ENCODE results near the gene PPP1R14C.
"Not testable (repeated sequence)": the region's sequence is repeated elsewhere in the genome, so short reads cannot be mapped to it uniquely, and the experiment has no call there.

PPP1R14C gene

DNA sequence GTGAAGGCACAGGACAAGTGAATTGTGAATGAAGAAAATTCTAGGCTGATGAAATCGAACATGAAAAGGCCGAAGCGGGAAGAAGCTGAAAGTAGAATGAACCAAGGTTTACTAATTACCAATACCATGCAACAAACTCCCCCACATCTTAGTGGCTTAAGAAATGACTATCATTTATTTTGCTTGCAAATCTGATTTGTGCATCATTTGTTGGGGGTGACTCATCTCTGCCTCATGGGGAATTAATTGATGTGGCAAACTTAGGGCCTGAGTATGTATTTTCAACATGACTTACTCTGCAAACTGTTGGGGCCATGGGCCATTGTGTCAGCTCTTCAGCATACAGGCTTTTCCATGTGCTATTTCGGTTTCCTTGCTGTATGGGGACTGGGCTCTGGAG is 26.8 kb downstream of the PPP1R14C start:
- DNase-seq = peak; percentile 91

DNA sequence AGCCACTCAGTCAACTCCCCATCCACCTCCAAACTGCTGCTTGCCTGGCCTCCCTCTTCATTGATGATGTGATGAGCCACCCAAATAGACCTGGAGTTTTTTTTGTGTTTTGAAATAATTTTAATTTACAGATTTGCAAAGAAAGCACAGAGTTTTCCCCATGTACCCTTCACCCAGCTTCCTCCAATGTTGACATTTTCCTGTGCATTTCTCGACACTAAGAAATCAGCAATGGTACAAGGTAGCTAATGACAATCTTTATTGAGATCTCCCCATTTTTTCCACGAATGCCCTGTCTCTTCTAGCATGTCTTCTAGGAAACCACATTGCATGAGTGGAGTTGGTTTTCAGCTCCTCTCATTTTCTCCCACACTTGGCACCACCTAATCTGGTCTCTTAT is 30.1 kb downstream of the PPP1R14C start:
- DNase-seq = no peak

GRCh38 chr6:150175586-150176151 is 32.8 kb downstream of the PPP1R14C start:
- DNase-seq = no peak

DNA sequence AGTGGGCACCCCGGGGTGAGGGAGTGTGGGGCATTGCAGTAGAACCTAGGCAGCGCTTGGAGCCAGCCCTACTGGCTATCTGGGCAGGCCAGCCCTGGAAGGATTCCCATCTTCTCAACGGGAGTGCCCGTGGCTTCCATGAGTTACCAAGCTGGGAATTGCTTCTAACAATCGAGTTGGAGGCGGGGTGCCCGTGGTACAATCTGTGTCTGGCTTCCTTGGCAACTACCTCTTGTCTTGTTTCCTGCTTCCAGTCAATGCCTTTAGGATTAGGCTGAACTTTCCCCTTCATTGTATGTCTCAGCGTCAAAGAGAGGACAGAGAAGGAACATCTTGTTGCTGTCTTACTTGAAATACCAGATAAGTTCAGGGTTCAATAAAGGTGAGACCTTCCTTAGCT is 33.3 kb downstream of the PPP1R14C start:
- no peak for DNase-seq

- DNase-seq = no peak
These were observed 33.8 kb downstream of the PPP1R14C start for GRCh38 chr6:150176659-150177058.

- DNase-seq = no peak
These were observed 34.6 kb downstream of the PPP1R14C start for GRCh38 chr6:150177259-150177951.

- DNase-seq = peak; percentile 88
These were observed 35.2 kb downstream of the PPP1R14C start for GRCh38 chr6:150177952-150178520.

GRCh38 chr6:150179030-150179429 is 36.2 kb downstream of the PPP1R14C start:
- DNase-seq = no peak

DNA sequence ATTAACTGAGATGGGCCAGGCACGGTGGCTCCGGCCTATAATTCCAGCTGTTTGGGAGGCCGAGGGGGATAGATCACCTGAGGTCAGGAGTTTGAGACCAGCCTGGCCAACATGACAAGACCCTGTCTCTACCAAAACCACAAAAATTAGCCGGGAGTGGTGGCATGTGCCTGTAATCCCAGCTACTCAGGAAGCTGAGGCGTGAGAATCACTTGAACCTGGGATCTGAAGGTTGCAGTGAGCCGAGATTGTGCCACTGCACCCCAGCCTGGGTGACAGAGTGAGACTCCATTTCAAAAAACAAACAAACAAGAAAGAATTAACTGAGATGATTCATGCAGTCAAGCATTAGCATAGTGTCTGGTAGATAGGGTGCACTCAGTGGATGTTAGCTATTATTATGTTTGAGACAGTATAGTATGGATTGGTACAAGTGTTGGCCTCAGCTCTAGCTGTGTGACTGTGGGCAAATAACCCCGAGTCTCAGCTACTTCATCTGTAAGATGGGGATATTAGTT is 37.1 kb downstream of the PPP1R14C start:
- DNase-seq = not testable (repeated sequence)

- no peak for DNase-seq
These were observed 37.7 kb downstream of the PPP1R14C start for GRCh38 chr6:150180517-150180916.

DNA sequence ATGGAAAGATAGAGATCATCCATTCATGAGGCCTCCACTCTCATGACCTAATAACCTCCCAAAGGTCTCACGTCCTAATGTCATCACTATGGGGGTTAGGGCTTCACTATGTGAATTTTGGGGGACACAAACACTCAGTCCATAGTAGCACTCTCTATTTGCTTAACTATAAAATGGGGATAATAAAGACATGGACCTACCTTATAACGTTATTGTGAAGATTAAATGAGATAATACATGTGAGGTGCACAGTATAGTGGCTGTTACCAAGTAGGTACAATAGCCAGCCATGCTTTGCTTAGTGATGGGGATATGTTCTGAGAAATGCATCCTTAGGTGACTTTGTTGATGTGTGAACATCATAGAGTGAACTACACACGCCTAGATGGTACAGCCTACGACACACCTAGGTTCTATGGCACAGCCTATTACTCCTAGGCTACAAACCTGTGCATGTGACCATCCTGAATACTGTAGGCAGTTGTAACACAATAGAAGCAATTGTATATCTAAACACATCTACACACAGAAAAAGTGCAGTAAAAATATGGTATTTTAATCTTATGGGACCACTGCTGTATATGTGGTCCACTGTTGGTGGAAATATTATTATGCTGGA is 39.7 kb downstream of the PPP1R14C start:
- DNase-seq = no peak

GRCh38 chr6:150183105-150183504 is 40.3 kb downstream of the PPP1R14C start:
- no peak for DNase-seq

GRCh38 chr6:150183966-150184365 is 41.1 kb downstream of the PPP1R14C start:
- DNase-seq = no peak

DNA sequence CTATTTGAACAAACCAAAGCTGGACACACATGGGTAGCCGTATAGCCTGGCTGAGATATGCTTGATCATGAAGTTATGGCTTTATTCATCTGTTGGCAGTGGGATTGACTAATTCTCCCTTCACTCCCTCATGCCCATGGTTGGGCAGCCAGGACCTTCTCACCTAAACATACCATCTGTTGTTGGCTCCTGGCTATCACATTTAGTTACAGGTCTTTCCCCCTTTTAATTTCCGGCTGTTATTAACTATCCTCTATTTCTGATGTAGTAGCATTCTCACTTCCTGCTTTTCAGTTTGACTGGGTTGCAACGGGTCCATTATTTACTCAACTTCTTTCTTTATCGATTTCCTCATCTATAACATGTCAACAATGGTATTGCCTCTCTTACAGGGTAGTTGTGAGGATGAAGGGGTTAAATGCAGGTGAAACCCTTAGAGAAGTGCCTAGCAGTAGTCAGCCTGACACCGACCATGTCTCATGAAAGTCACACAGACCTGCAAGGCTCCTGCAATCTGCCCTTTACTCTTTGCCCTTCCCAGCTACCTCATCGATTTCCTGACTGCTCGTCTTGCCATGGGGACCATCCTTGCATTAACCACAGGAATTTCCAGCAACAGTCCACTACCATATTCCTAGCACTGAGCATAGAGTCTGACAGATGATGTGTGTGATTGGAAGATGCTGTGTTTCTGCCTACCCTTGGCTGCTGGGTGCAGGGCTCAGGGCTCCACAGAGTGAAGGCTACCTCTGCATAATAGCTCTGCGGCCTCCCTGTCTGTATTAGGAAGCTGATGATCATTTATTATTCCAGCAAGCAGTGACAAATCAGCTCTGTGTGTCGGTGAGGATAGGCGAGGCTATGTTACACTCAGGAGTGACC is 42.2 kb downstream of the PPP1R14C start:
- DNase-seq = no peak

GRCh38 chr6:150185732-150186117 is 42.9 kb downstream of the PPP1R14C start:
- DNase-seq = no peak

DNA sequence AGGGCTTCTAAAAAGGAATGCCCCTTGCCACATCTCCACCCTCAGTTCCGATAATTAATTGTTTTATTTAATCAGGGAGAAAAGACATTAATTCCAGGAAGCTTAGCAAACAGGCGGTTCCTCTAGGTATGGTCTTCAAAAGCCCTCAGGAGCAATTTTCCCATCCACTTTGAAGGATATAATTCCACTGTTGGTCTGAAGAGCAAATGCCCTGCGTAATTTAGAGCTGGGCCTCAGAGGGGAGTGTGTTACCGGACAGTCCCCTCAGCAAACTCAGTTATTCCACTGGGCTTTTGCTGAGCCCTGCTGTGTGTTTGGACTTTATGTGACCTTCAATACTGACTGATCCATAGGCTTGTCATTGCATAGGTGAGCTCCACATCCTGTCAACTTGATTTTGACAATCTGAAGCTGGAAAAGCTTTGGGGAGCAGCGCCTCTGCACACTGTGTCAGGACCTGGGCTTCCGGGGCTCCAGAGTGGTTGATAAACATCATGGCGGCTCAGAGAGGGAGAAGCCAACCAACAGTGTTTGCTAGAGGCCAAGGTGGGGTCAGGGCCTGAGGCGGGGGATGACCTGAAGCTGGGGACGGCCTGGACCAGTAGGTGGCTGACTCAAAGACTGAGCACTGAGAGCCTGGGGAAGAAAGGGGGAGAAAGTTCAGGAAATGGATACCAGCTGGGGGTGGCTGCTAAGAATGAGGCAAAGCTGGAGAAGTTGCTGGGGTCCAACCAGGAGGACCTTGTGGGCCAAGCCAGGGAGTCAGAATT is 43.5 kb downstream of the PPP1R14C start:
- no peak for DNase-seq

GRCh38 chr6:150187433-150187832 is 44.6 kb downstream of the PPP1R14C start:
- DNase-seq = not testable (repeated sequence)

- DNase-seq = no peak
These were observed 46.3 kb downstream of the PPP1R14C start for GRCh38 chr6:150189122-150189521.

DNA sequence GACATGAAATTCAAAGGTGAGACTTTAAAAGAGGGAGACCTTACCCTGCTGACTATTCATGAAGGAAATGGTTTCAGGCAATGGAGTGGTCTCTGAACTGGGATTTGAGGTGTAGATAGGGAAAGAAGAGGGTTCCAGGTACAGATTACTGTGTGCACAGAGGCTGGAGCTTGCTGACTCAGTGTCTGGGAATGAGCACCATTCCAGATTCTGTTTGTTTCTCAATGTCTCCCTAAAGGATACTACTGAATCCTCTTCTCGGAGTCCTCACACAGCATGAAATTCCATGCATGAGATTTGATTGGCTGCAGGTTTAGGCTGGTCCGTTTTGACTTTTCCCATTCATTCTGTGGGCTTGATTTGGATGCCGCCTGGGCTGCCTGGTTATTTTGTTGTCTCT is 49.0 kb downstream of the PPP1R14C start:
- peak; percentile 76 for DNase-seq

DNA sequence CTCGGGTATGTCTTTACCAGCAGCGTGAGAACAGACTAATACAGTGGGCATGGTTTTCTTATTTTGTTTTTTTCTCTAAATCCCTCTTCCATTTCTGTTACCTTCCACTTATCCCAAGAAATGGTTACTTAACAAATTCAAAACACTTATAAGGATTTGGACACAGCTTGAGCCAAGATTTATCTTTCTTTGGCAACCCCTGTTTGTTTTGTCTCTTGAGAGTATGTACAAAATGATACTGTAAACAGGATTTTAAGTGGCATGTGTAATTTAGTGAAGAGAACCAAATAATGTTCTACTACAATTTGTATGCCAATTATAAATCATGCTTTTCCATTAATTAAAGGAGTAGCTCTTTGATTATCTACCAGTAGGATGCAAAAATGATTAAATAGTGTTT is 51.4 kb downstream of the PPP1R14C start:
- DNase-seq = no peak

DNA sequence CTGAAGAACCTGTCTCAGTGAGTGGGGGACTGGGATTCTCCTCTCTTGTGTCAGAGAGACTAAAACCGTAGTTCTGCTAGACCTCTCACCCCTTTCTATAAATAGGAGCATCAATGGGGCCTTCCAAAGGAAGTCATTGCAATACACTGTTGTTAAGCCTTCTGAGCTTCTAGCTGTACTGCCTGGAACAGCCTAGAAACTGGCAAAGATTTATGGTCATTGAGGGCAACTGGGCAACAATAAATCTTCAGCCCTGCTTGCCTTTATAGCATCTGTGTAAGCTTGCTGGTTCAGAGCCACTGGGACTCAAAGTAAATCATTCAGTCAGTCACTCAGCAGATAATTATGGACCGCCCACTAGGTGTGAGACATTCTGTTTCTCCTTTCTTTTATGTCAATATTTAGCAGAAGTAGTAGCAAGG is 53.2 kb downstream of the PPP1R14C start:
- peak; percentile 21 for DNase-seq

Measured in fibroblast of skin of right biceps (primary cell).